Neuronal stem cell (in vitro differentiated cells): Measurements from ENCODE around the gene GLUL.

Experiments used
- DNase-seq: peaks from one replicate; pipeline ENCODE4 v3.0.0-alpha.2; 2013; ENCODE audit warnings: low spot score
- H2AFZ ChIP-seq: one replicate; pipeline ENCODE4 v1.6.1; 2013; ENCODE audit warnings: mild to moderate bottlenecking, low read length, inconsistent platforms
- H2AK5ac ChIP-seq: 2 replicates; pipeline ENCODE4 v1.6.1; 2013; ENCODE audit warnings: low read depth, mild to moderate bottlenecking, inconsistent platforms, low read length, moderate library complexity, mixed read lengths
- H2BK120ac ChIP-seq: 2 replicates; pipeline ENCODE4 v1.6.1; 2013; ENCODE audit warnings: low read depth, mild to moderate bottlenecking, inconsistent platforms, low read length, moderate library complexity, mixed read lengths
- H2BK12ac ChIP-seq: one replicate; pipeline ENCODE4 v1.6.1; 2013; ENCODE audit warnings: low read length, inconsistent platforms
- H2BK15ac ChIP-seq: 2 replicates; pipeline ENCODE4 v1.6.1; 2013; ENCODE audit warnings: mild to moderate bottlenecking, low read length, inconsistent platforms, mixed read lengths
- H2BK5ac ChIP-seq: one replicate; pipeline ENCODE4 v1.6.1; 2013; ENCODE audit warnings: inconsistent platforms, mild to moderate bottlenecking, low read length, moderate library complexity
- H3K14ac ChIP-seq: one replicate; pipeline ENCODE4 v1.6.1; 2013; ENCODE audit warnings: low read length, inconsistent platforms
- H3K18ac ChIP-seq: 2 replicates; pipeline ENCODE4 v1.6.1; 2013; ENCODE audit warnings: low read length, inconsistent platforms
- H3K23ac ChIP-seq: 2 replicates; pipeline ENCODE4 v1.6.1; 2013; ENCODE audit warnings: low read depth, mild to moderate bottlenecking, mixed read lengths, low read length, inconsistent platforms; ENCODE audit not compliant: poor library complexity
- H3K27ac ChIP-seq: replicated peaks from 3 replicates; pipeline ENCODE4 v1.5.1; 2013; ENCODE audit warnings: low read length, inconsistent platforms
- H3K27me3 ChIP-seq, 3 experiments: 2 replicates each; pipeline ENCODE4 v1.6.1; 2013; ENCODE audit warnings: low read length in 3 of 3, mild to moderate bottlenecking in 2 of 3, inconsistent platforms in 1 of 3, low read depth in 1 of 3, mixed read lengths in 1 of 3, moderate library complexity in 1 of 3; ENCODE audit not compliant: control insufficient read depth in 3 of 3, insufficient read depth in 3 of 3
- H3K36me3 ChIP-seq, 2 donors: replicated peaks in 1 of 2; 2 replicates each; pipeline ENCODE4 v1.6.1; 2013; ENCODE audit warnings: low read length in 2 of 2; ENCODE audit not compliant: control insufficient read depth in 2 of 2, insufficient read depth in 2 of 2
- H3K4ac ChIP-seq: 2 replicates; pipeline ENCODE4 v1.6.1; 2013; ENCODE audit warnings: inconsistent platforms, mild to moderate bottlenecking, low read length, moderate library complexity
- H3K4me1 ChIP-seq, 2 donors: 1 replicate in 1 of 2; 2 replicates in 1 of 2; pipeline ENCODE4 v1.6.1; 2013; ENCODE audit warnings: low read length in 2 of 2, low read depth in 1 of 2; ENCODE audit not compliant: control insufficient read depth in 2 of 2, insufficient read depth in 1 of 2
- H3K4me2 ChIP-seq: one replicate; pipeline ENCODE4 v1.6.1; 2013; ENCODE audit warnings: mild to moderate bottlenecking, low read length, inconsistent platforms; ENCODE audit not compliant: insufficient read depth, poor library complexity, severe bottlenecking
- H3K4me3 ChIP-seq, 2 donors: 2 replicates each; pipeline ENCODE4 v1.5.1; 2013; ENCODE audit warnings: low read length in 2 of 2, mild to moderate bottlenecking in 2 of 2, inconsistent platforms in 1 of 2, moderate library complexity in 1 of 2
- H3K79me1 ChIP-seq: one replicate; pipeline ENCODE4 v1.6.1; 2013; ENCODE audit warnings: low read depth, mild to moderate bottlenecking, inconsistent platforms, low read length, moderate library complexity
- H3K9ac ChIP-seq: one replicate; pipeline ENCODE4 v1.6.1; 2013; ENCODE audit warnings: mild to moderate bottlenecking, low read depth, low read length, inconsistent platforms; ENCODE audit not compliant: poor library complexity
- H3K9me3 ChIP-seq, 2 donors: replicated peaks in 1 of 2; 2 replicates each; pipeline versions ENCODE3 to v1.6.1; 2013; ENCODE audit warnings: low read length in 2 of 2, mild to moderate bottlenecking in 2 of 2, inconsistent platforms in 1 of 2, low read depth in 1 of 2, mixed read lengths in 1 of 2, moderate library complexity in 1 of 2; ENCODE audit not compliant: control insufficient read depth in 2 of 2, insufficient read depth in 1 of 2
- H4K8ac ChIP-seq: one replicate; pipeline ENCODE4 v1.6.1; 2013; ENCODE audit warnings: low read depth, mild to moderate bottlenecking, inconsistent platforms, low read length, moderate library complexity
- H4K91ac ChIP-seq: one replicate; pipeline ENCODE4 v1.6.1; 2013; ENCODE audit warnings: low read length, low read depth, mild to moderate bottlenecking, inconsistent platforms; ENCODE audit not compliant: poor library complexity
- WGBS, 2 donors: extraction: QIAGEN DNeasy Blood & Tissue Kit; methylation state at CpG; one replicate each; pipeline ENCODE4 v1.1.7; 2013; ENCODE audit warnings: missing lambda C conversion rate in 2 of 2, mixed read lengths in 1 of 2; ENCODE audit not compliant: insufficient read length in 2 of 2, insufficient replicate concordance in 1 of 2; ENCODE audit errors: extremely low coverage in 2 of 2; 5-methylcytosine and 5-hydroxymethylcytosine counted together

GLUL gene

GRCh38 chr1:182408435-182409075, 17.0 kb upstream of the GLUL start:
- no peaks in the 10 kb centered on the region for H3K36me3 ChIP-seq
- H3K4ac ChIP-seq, result no peak overlapping the region
- no peak overlapping the region for H3K14ac ChIP-seq
- H3K4me1 ChIP-seq, result peaks cover 0 to 2% of the 10 kb centered on the region in 2 donors
- H3K27me3 ChIP-seq, result peaks cover 0 to 19% (median 0%) of the 10 kb centered on the region in 3 experiments
- no peak overlapping the region for H3K18ac ChIP-seq
- H4K8ac ChIP-seq, result no peak overlapping the region
- H2BK15ac ChIP-seq, result no peak overlapping the region
- no peak overlapping the region for H2AK5ac ChIP-seq
- no CpG with 5 or more reads among the region's 3 CpGs for WGBS, 2 donors
- H4K91ac ChIP-seq, result no peak overlapping the region
- H3K9ac ChIP-seq, result peak overlapping the region; percentile 6
- no peak overlapping the region for H3K27ac ChIP-seq
- DNase-seq, result no peak
- H3K4me3 ChIP-seq, result no peak overlapping the region
- H3K23ac ChIP-seq, result no peak overlapping the region
- no peak overlapping the region for H2AFZ ChIP-seq
- H3K4me2 ChIP-seq, result no peak overlapping the region
- H3K9me3 ChIP-seq, result peaks cover 0 to 3% of the 10 kb centered on the region in 2 donors
- no peak overlapping the region for H2BK12ac ChIP-seq
- no peak overlapping the region for H2BK5ac ChIP-seq
- H2BK120ac ChIP-seq, result no peak overlapping the region
- H3K79me1 ChIP-seq, result no peaks in the 10 kb centered on the region

DNA sequence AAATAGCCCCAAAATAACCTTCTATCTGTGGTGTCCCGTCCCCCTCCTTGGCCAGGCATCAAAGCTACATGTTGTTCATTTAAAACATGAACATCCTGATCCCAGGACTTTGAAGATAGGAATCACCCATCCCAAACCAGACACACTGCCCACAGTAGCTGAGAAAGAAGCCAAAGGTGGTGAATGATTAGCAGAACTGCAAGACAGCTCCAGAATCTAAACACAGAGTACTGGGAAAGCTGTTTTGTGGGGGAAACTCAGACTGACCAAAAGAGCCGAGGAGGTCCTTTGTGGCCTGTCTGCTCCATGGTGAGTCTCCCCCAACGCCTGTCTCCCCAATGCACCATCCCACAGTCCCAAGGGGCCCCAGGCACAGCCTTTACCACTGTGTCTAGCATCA, 16.1 kb upstream of the GLUL start:
- no CpG with 5 or more reads among the region's 3 CpGs for WGBS, 2 donors
- H2BK12ac ChIP-seq, result no peak overlapping the region
- H3K4me2 ChIP-seq, result no peak overlapping the region
- H3K23ac ChIP-seq, result no peak overlapping the region
- no peak overlapping the region for H4K91ac ChIP-seq
- no peak overlapping the region for H2AFZ ChIP-seq
- H3K79me1 ChIP-seq, result no peaks in the 10 kb centered on the region
- no peak overlapping the region for H2BK15ac ChIP-seq
- H3K9ac ChIP-seq, result no peak overlapping the region
- H2BK5ac ChIP-seq, result no peak overlapping the region
- peaks cover 0 to 3% of the 10 kb centered on the region in 2 donors for H3K9me3 ChIP-seq
- H4K8ac ChIP-seq, result no peak overlapping the region
- H3K4me1 ChIP-seq, result peaks cover 0 to 2% of the 10 kb centered on the region in 2 donors
- H3K14ac ChIP-seq, result no peak overlapping the region
- no peak overlapping the region for H2BK120ac ChIP-seq
- H2AK5ac ChIP-seq, result no peak overlapping the region
- H3K27ac ChIP-seq, result no peak overlapping the region
- DNase-seq, result no peak
- H3K4ac ChIP-seq, result no peak overlapping the region
- no peaks in the 10 kb centered on the region for H3K36me3 ChIP-seq
- no peak overlapping the region for H3K4me3 ChIP-seq
- H3K18ac ChIP-seq, result no peak overlapping the region
- H3K27me3 ChIP-seq, result peaks cover 0 to 19% (median 0%) of the 10 kb centered on the region in 3 experiments

GRCh38 chr1:182406012-182406411, 14.4 kb upstream of the GLUL start:
- H2AFZ ChIP-seq, result no peak overlapping the region
- no peak overlapping the region for H2BK5ac ChIP-seq
- WGBS, 2 donors, result no CpG with 5 or more reads among the region's 1 CpG
- no peak overlapping the region for H3K4me3 ChIP-seq
- no peak overlapping the region for H3K4me2 ChIP-seq
- H2BK120ac ChIP-seq, result no peak overlapping the region
- H3K36me3 ChIP-seq, result no peaks in the 10 kb centered on the region
- H3K9ac ChIP-seq, result no peak overlapping the region
- H3K18ac ChIP-seq, result no peak overlapping the region
- H2BK12ac ChIP-seq, result no peak overlapping the region
- H3K79me1 ChIP-seq, result no peaks in the 10 kb centered on the region
- H4K8ac ChIP-seq, result no peak overlapping the region
- H3K4me1 ChIP-seq, result peaks cover 0 to 2% of the 10 kb centered on the region in 2 donors
- no peak for DNase-seq
- H2AK5ac ChIP-seq, result no peak overlapping the region
- H2BK15ac ChIP-seq, result no peak overlapping the region
- H3K9me3 ChIP-seq, result peaks cover 0 to 3% of the 10 kb centered on the region in 2 donors
- H3K14ac ChIP-seq, result no peak overlapping the region
- no peak overlapping the region for H3K23ac ChIP-seq
- H3K4ac ChIP-seq, result no peak overlapping the region
- no peak overlapping the region for H3K27ac ChIP-seq
- H4K91ac ChIP-seq, result no peak overlapping the region
- peaks cover 0 to 19% (median 0%) of the 10 kb centered on the region in 3 experiments for H3K27me3 ChIP-seq

DNA sequence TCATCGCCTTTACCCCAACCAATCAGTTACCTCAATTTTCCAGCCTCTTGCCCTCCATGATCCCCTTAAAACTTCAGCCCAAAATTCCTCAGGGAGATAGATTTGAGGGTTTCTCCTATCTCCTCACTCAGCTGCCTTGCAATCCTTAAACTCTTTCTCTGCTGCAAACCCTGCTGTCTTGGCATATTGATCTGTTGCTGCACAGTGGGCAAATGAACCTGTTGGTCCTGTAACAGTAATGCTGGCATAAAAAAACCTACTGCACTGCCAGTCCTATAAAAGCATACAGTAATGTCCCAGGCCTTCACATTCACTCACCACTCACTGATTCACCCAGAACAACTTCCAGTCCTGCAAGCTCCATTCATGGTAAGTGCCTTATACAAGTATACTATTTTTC, 14.0 kb upstream of the GLUL start:
- no peak overlapping the region for H3K14ac ChIP-seq
- WGBS, 2 donors, result no CpG with 5 or more reads among the region's 1 CpG
- H2BK120ac ChIP-seq, result no peak overlapping the region
- H4K91ac ChIP-seq, result no peak overlapping the region
- H3K27me3 ChIP-seq, result peaks cover 0 to 19% (median 0%) of the 10 kb centered on the region in 3 experiments
- no peak overlapping the region for H2BK15ac ChIP-seq
- no peak overlapping the region for H3K4me2 ChIP-seq
- no peak overlapping the region for H2AK5ac ChIP-seq
- no peak overlapping the region for H3K4me3 ChIP-seq
- no peak for DNase-seq
- peaks cover 0 to 2% of the 10 kb centered on the region in 2 donors for H3K4me1 ChIP-seq
- no peaks in the 10 kb centered on the region for H3K79me1 ChIP-seq
- no peak overlapping the region for H3K23ac ChIP-seq
- no peak overlapping the region for H3K9ac ChIP-seq
- H2AFZ ChIP-seq, result no peak overlapping the region
- H3K36me3 ChIP-seq, result no peaks in the 10 kb centered on the region
- H2BK12ac ChIP-seq, result no peak overlapping the region
- H3K18ac ChIP-seq, result no peak overlapping the region
- peaks cover 0 to 3% of the 10 kb centered on the region in 2 donors for H3K9me3 ChIP-seq
- H3K27ac ChIP-seq, result no peak overlapping the region
- no peak overlapping the region for H3K4ac ChIP-seq
- H2BK5ac ChIP-seq, result no peak overlapping the region
- H4K8ac ChIP-seq, result no peak overlapping the region
